ENCODE measurements around the gene MYO3B.

DNA sequence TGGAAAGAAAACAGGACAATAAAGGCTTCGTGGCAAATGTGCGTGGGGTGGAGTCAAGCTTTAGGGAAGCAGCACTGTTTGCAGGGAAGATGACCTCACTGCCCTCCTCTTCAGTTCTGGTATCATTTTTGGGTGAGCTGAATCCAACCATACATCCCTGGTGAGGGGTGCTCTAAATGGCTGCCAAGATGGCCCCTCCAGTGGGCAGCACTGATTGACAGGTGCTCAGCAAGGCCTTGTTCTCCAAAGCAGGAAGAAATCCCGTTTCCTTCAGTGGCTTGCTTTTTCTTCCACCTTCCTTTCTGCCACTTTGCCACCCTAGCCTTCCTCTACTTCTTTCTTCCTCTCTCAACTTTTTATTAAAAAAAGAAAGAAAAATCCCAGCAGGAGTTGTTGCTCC lies 404.4 kb downstream of the MYO3B start:
- TF ChIP-seq, protein P1, sequence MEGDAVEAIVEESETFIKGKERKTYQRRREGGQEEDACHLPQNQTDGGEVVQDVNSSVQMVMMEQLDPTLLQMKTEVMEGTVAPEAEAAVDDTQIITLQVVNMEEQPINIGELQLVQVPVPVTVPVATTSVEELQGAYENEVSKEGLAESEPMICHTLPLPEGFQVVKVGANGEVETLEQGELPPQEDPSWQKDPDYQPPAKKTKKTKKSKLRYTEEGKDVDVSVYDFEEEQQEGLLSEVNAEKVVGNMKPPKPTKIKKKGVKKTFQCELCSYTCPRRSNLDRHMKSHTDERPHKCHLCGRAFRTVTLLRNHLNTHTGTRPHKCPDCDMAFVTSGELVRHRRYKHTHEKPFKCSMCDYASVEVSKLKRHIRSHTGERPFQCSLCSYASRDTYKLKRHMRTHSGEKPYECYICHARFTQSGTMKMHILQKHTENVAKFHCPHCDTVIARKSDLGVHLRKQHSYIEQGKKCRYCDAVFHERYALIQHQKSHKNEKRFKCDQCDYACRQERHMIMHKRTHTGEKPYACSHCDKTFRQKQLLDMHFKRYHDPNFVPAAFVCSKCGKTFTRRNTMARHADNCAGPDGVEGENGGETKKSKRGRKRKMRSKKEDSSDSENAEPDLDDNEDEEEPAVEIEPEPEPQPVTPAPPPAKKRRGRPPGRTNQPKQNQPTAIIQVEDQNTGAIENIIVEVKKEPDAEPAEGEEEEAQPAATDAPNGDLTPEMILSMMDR (IDR thresholded peaks at IDR 0.05): no peak
- TF ChIP-seq POLR2A (IDR thresholded peaks at IDR 0.05): no peak

Measured in body of pancreas (tissue), 4 donors.